ENCODE data around the gene SND1.

SND1 gene

DNA sequence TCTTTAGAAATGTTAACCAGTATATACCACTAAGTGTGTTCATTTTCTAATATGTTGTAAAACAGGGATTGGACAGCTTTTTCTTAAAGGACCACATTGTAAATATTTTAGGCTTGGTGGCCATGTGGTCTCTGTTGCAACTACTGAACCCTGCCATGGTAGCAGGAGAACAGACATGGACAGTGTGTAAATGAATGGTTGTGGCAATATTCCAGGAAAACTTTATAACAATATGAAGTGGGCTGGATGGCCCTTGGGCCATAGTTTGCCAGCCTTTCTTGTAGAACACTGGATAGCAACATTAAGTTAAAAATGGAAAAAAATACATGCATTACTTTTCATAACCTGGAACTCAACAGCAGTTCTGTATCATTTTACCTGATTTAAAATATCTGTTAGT lies 61.0 kb downstream of the SND1 start:
- TF ChIP-seq ZNF221 (tag by site-specific recombination; IDR thresholded peaks at IDR 0.05; ENCODE audit: borderline replicate concordance): no peak
- no peak for TF ChIP-seq ZSCAN16 (tag by site-specific recombination; IDR thresholded peaks at IDR 0.05)
- TF ChIP-seq, protein P1, sequence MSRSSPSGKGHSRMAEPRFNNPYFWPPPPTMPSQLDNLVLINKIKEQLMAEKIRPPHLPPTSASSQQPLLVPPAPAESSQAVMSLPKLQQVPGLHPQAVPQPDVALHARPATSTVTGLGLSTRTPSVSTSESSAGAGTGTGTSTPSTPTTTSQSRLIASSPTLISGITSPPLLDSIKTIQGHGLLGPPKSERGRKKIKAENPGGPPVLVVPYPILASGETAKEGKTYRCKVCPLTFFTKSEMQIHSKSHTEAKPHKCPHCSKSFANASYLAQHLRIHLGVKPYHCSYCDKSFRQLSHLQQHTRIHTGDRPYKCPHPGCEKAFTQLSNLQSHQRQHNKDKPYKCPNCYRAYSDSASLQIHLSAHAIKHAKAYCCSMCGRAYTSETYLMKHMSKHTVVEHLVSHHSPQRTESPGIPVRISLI (tag by site-specific recombination; IDR thresholded peaks at IDR 0.05): no peak
- no peak for TF ChIP-seq ZNF202 (tag by site-specific recombination; IDR thresholded peaks at IDR 0.05; ENCODE audit: borderline replicate concordance)
- TF ChIP-seq, protein P2, sequence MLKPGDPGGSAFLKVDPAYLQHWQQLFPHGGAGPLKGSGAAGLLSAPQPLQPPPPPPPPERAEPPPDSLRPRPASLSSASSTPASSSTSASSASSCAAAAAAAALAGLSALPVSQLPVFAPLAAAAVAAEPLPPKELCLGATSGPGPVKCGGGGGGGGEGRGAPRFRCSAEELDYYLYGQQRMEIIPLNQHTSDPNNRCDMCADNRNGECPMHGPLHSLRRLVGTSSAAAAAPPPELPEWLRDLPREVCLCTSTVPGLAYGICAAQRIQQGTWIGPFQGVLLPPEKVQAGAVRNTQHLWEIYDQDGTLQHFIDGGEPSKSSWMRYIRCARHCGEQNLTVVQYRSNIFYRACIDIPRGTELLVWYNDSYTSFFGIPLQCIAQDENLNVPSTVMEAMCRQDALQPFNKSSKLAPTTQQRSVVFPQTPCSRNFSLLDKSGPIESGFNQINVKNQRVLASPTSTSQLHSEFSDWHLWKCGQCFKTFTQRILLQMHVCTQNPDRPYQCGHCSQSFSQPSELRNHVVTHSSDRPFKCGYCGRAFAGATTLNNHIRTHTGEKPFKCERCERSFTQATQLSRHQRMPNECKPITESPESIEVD (tag by site-specific recombination; IDR thresholded peaks at IDR 0.05): no peak
- TF ChIP-seq MZF1 (tag by site-specific recombination; IDR thresholded peaks at IDR 0.05; ENCODE audit: borderline replicate concordance): no peak
- no peak for TF ChIP-seq ZNF600 (tag by site-specific recombination; IDR thresholded peaks at IDR 0.05)
- TF ChIP-seq ZNF214 (tag by site-specific recombination; IDR thresholded peaks at IDR 0.05; ENCODE audit: borderline replicate concordance): no peak
- TF ChIP-seq ZNF521 (tag by site-specific recombination; IDR thresholded peaks at IDR 0.05): no peak
- TF ChIP-seq KLF7 (tag by site-specific recombination; IDR thresholded peaks at IDR 0.05; ENCODE audit: borderline replicate concordance): no peak
- TF ChIP-seq, protein P3, sequence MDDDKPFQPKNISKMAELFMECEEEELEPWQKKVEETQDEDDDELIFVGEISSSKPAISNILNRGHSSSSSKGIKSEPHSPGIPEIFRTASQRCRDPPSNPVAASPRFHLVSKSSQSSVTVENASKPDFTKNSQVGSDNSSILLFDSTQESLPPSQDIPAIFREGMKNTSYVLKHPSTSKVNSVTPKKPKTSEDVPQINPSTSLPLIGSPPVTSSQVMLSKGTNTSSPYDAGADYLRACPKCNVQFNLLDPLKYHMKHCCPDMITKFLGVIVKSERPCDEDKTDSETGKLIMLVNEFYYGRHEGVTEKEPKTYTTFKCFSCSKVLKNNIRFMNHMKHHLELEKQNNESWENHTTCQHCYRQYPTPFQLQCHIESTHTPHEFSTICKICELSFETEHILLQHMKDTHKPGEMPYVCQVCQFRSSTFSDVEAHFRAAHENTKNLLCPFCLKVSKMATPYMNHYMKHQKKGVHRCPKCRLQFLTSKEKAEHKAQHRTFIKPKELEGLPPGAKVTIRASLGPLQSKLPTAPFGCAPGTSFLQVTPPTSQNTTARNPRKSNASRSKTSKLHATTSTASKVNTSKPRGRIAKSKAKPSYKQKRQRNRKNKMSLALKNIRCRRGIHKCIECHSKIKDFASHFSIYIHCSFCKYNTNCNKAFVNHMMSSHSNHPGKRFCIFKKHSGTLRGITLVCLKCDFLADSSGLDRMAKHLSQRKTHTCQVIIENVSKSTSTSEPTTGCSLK (tag by site-specific recombination; IDR thresholded peaks at IDR 0.05): no peak
- TF ChIP-seq, protein P4, sequence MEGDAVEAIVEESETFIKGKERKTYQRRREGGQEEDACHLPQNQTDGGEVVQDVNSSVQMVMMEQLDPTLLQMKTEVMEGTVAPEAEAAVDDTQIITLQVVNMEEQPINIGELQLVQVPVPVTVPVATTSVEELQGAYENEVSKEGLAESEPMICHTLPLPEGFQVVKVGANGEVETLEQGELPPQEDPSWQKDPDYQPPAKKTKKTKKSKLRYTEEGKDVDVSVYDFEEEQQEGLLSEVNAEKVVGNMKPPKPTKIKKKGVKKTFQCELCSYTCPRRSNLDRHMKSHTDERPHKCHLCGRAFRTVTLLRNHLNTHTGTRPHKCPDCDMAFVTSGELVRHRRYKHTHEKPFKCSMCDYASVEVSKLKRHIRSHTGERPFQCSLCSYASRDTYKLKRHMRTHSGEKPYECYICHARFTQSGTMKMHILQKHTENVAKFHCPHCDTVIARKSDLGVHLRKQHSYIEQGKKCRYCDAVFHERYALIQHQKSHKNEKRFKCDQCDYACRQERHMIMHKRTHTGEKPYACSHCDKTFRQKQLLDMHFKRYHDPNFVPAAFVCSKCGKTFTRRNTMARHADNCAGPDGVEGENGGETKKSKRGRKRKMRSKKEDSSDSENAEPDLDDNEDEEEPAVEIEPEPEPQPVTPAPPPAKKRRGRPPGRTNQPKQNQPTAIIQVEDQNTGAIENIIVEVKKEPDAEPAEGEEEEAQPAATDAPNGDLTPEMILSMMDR (tag by site-specific recombination; IDR thresholded peaks at IDR 0.05): no peak
- Histone ChIP-seq H3K36me3 (ENCODE audit: control insufficient read depth in 2 of 2, insufficient read depth in 1 of 2, low read length in 2 of 2) (peaks cover 3 to 64% of the 10 kb centered on the region in 2 experiments; a peak in 2 of 3 replicates), H3K4me3 (ENCODE audit: low read depth, low read length) (no peak overlapping the region), H3K9me3 (ENCODE audit: control insufficient read depth, insufficient read depth, low read depth, low read length) (no peaks in the 10 kb centered on the region), H3K4me1 (ENCODE audit: control insufficient read depth, insufficient read depth, low read length) (no peaks in the 10 kb centered on the region), H3K27ac (ENCODE audit: extremely low read depth, low read depth, low read length) (no peak overlapping the region)
- ChIA-PET CTCF (interaction anchor here (0.6 to 7.9 kb wide), 2 partner anchors 495 to 805 kb away, joined by 3 to 148 read pairs; no protein-coding TSS in a partner anchor), POLR2A (no interaction called here)

DNA sequence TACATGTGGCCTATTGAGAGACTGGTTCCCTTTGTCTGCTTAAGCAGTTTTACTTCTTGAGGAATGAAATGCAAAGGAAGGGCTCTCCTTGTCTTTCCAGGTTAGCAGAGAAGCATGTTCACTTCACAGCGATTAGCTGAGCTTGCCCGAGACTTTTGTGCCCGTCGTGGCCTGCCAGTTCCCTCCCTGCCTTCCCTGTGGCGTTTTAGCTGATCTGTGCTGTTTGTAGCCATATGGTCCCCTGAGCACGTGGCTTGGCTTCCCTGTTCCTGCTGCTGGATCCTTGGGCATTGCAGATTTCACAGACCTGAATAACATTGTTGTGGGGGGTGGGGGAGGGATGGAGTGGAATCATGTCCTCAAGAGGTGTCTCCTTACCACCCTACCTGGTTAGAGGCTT lies 61.8 kb downstream of the SND1 start:
- no peak overlapping the region for H3K4me3 ChIP-seq (ENCODE audit: low read depth, low read length)
- ChIA-PET CTCF (interaction anchor here (0.8 to 1.0 kb wide), 2 partner anchors 12 to 495 kb away, joined by 3 read pairs; no protein-coding TSS in a partner anchor), POLR2A (no interaction called here)
- H3K36me3 ChIP-seq (ENCODE audit: control insufficient read depth in 2 of 2, insufficient read depth in 1 of 2, low read length in 2 of 2): peaks cover 3 to 60% of the 10 kb centered on the region in 2 experiments; a peak in 2 of 3 replicates
- H3K27ac ChIP-seq (ENCODE audit: extremely low read depth, low read depth, low read length): no peak overlapping the region
- TF ChIP-seq ZNF248 (tag by site-specific recombination; IDR thresholded peaks at IDR 0.05) (no peak), ZNF302 (tag by site-specific recombination; IDR thresholded peaks at IDR 0.05; ENCODE audit: low read depth) (no peak), REPIN1 (tag by site-specific recombination; IDR thresholded peaks at IDR 0.05; ENCODE audit: low read depth) (no peak), ZNF701 (tag by site-specific recombination; IDR thresholded peaks at IDR 0.05) (no peak), ZNF214 (tag by site-specific recombination; IDR thresholded peaks at IDR 0.05; ENCODE audit: borderline replicate concordance) (no peak), ZNF157 (tag by site-specific recombination; IDR thresholded peaks at IDR 0.05) (no peak), SCRT1 (tag by site-specific recombination; IDR thresholded peaks at IDR 0.05; ENCODE audit: borderline replicate concordance) (no peak), ZNF155 (tag by site-specific recombination; IDR thresholded peaks at IDR 0.05) (no peak), KLF8 (tag by site-specific recombination; IDR thresholded peaks at IDR 0.05) (no peak)
- H3K9me3 ChIP-seq (ENCODE audit: control insufficient read depth, insufficient read depth, low read depth, low read length): no peaks in the 10 kb centered on the region
- H3K4me1 ChIP-seq (ENCODE audit: control insufficient read depth, insufficient read depth, low read length): no peaks in the 10 kb centered on the region
